Measurements from ENCODE around the gene ASTN2.

ASTN2 gene

GRCh38 chr9:117414906-117415331 is at the start of gene ASTN2:
Gene ASTN2, minus strand, starts transcription at chr9:117415057. Its CDS starts 119 bp downstream, at chr9:117414938.
- DNase-seq = no peak

- DNase-seq = no peak
Observed at GRCh38 chr9:117462861-117463260, 48.0 kb upstream of the ASTN2 start.

GRCh38 chr9:117461386-117461785 is 46.5 kb upstream of the ASTN2 start:
- no peak for DNase-seq

- no peak for DNase-seq
Observed at GRCh38 chr9:117460743-117461142, 45.9 kb upstream of the ASTN2 start.

- DNase-seq = no peak
Observed at GRCh38 chr9:117459913-117460312, 45.1 kb upstream of the ASTN2 start.

GRCh38 chr9:117458066-117458465 is 43.2 kb upstream of the ASTN2 start:
- no peak for DNase-seq

GRCh38 chr9:117454711-117455110 is 39.9 kb upstream of the ASTN2 start:
- no peak for DNase-seq

- no peak for DNase-seq
Observed at GRCh38 chr9:117453737-117454136, 38.9 kb upstream of the ASTN2 start.

GRCh38 chr9:117451311-117451710 is 36.5 kb upstream of the ASTN2 start:
- no peak for DNase-seq

GRCh38 chr9:117448066-117448465 is 33.2 kb upstream of the ASTN2 start:
- no peak for DNase-seq

GRCh38 chr9:117445631-117446030 is 30.8 kb upstream of the ASTN2 start:
- DNase-seq = no peak

- DNase-seq = no peak
Observed at GRCh38 chr9:117444501-117444900, 29.6 kb upstream of the ASTN2 start.

GRCh38 chr9:117437283-117437682 is 22.4 kb upstream of the ASTN2 start:
- no peak for DNase-seq

- no peak for DNase-seq
Observed at GRCh38 chr9:117435630-117436261, 20.9 kb upstream of the ASTN2 start.

GRCh38 chr9:117434566-117434965 is 19.7 kb upstream of the ASTN2 start:
- no peak for DNase-seq

- DNase-seq = no peak
Observed at GRCh38 chr9:117430813-117431212, 16.0 kb upstream of the ASTN2 start.

GRCh38 chr9:117427357-117427913 is 12.6 kb upstream of the ASTN2 start:
- no peak for DNase-seq

GRCh38 chr9:117425566-117425965 is 10.7 kb upstream of the ASTN2 start:
- no peak for DNase-seq

GRCh38 chr9:117424291-117424690 is 9.4 kb upstream of the ASTN2 start:
- no peak for DNase-seq

- no peak for DNase-seq
Observed at GRCh38 chr9:117418111-117418510, 3.3 kb upstream of the ASTN2 start.

- DNase-seq = no peak
Observed at GRCh38 chr9:117416856-117417255, 2.0 kb upstream of the ASTN2 start.

GRCh38 chr9:117415358-117415914 is 579 bp upstream of the ASTN2 start:
- no peak for DNase-seq

- DNase-seq = no peak
Observed at GRCh38 chr9:117414220-117414905, 494 bp downstream of the ASTN2 start.

Measured in suppressor macrophage treated with lipopolysaccharide for 4 hours (primary cell).